PC-3 (cell line): ENCODE measurements around the gene YBX2. TPM values are rescaled to one million over a fixed set of nuclear protein-coding genes. Genes with fewer than 3 reads are reported as not detected.
A peak's percentile ranks its signal among the peaks of the same experiment; 100 is the strongest.

Experiments used
- ATAC-seq: fragments of 200-7000 bp; cut with Tn5 transposase; 2 replicates; pipeline ENCODE4 v1.9.1; 2020; ENCODE audit warnings: mild to moderate bottlenecking, moderate library complexity
- BruUV-seq: library from RNA; stranded (reverse); fragments of 400-500 nt; replicated peaks from 2 replicates; lab custom pipeline; 2021; lab: Mats Ljungman, UMichigan
- CTCF ChIA-PET: fragments of 300-600 bp; sonication (Branson Sonifier 250); formaldehyde crosslinking; loops from one replicate; lab custom pipeline; 2022; ENCODE audit warnings: antibody characterized with exemption; lab: Charles Lee
- POLR2A ChIA-PET: fragments of 300-600 bp; sonication (Branson Sonifier 250); formaldehyde crosslinking; loops from one replicate; lab custom pipeline; 2022; ENCODE audit warnings: antibody characterized with exemption; ENCODE audit not compliant: unreplicated experiment; lab: Charles Lee
- DNase-seq: peaks from one replicate; pipeline ENCODE4 v3.0.0-alpha.2; 2015
- H2AFZ ChIP-seq: fragments of 300-600 bp; sonication (generic); 2 replicates; pipeline ENCODE4 v1.6.0; 2016; ENCODE audit warnings: antibody characterized with exemption, low read length
- H3F3A ChIP-seq: fragments of 300-600 bp; sonication (generic); one replicate; pipeline ENCODE4 v1.6.0; 2017; ENCODE audit warnings: antibody characterized with exemption, low read length, control low read depth, mild to moderate bottlenecking; ENCODE audit not compliant: unreplicated experiment
- H3K27ac ChIP-seq: fragments of 300-600 bp; sonication (generic); 2 replicates; pipeline ENCODE4 v1.5.1; 2016; ENCODE audit warnings: mild to moderate bottlenecking, low read length
- H3K27me3 ChIP-seq: fragments of 300-600 bp; sonication (generic); 2 replicates; pipeline ENCODE4 v1.6.1; 2016; ENCODE audit warnings: low read length, mixed read lengths
- H3K36me3 ChIP-seq: fragments of 300-600 bp; sonication (generic); 2 replicates; pipeline ENCODE4 v1.6.1; 2016; ENCODE audit warnings: low read depth, mixed run types, low read length, mixed read lengths
- H3K4me1 ChIP-seq: fragments of 300-600 bp; sonication (generic); 2 replicates; pipeline ENCODE4 v1.5.1; 2016; ENCODE audit warnings: low read length; ENCODE audit not compliant: insufficient read depth
- H3K4me2 ChIP-seq: fragments of 300-600 bp; sonication (generic); 2 replicates; pipeline ENCODE4 v1.6.0; 2016; ENCODE audit warnings: low read length
- H3K4me3 ChIP-seq: fragments of 300-600 bp; sonication (generic); 2 replicates; pipeline ENCODE4 v1.5.1; 2016; ENCODE audit warnings: mild to moderate bottlenecking, low read length, mixed read lengths
- H3K79me2 ChIP-seq: fragments of 300-600 bp; sonication (generic); 2 replicates; pipeline ENCODE4 v1.6.1; 2017; ENCODE audit warnings: low read length, mixed read lengths
- H3K9ac ChIP-seq: fragments of 300-600 bp; sonication (generic); 2 replicates; pipeline ENCODE4 v1.6.0; 2016; ENCODE audit warnings: mild to moderate bottlenecking, low read length
- H3K9me2 ChIP-seq: fragments of 300-600 bp; sonication (generic); replicated peaks from 2 replicates; pipeline ENCODE4 v1.6.1; 2016; ENCODE audit warnings: mixed run types, low read length, mixed read lengths
- H3K9me3 ChIP-seq: fragments of 300-600 bp; sonication (generic); 2 replicates; pipeline ENCODE4 v1.6.1; 2016; ENCODE audit warnings: low read length, mixed read lengths
- H4K20me1 ChIP-seq: fragments of 300-600 bp; sonication (generic); 2 replicates; pipeline ENCODE4 v1.6.1; 2016; ENCODE audit warnings: low read length, mixed read lengths
- CTCF ChIP-seq: fragments of 300-600 bp; sonication (generic); conservative IDR thresholded peaks from 2 replicates; pipeline ENCODE4 v1.5.1; 2017; ENCODE audit warnings: antibody characterized with exemption, low read depth, mild to moderate bottlenecking, low read length
- EZH2 ChIP-seq: fragments of 300-600 bp; sonication (generic); IDR thresholded peaks from one replicate; pipeline ENCODE4 v1.6.1; 2017; ENCODE audit warnings: antibody characterized with exemption, mild to moderate bottlenecking, low read length; ENCODE audit not compliant: unreplicated experiment
- EZH2phosphoT487 ChIP-seq: fragments of 300-600 bp; sonication (generic); IDR thresholded peaks from 2 replicates; pipeline ENCODE4 v1.6.1; 2018; ENCODE audit warnings: mild to moderate bottlenecking, antibody characterized with exemption, low read length, borderline replicate concordance
- intact Hi-C: fragments of 100-400 bp; cut with micrococcal nuclease; formaldehyde crosslinking; loops from 2 replicates; pipeline ENCODE4 v1.9.0; 2023
- total RNA-seq: library from RNA; depleted of rRNA; stranded (reverse); fragments of >200 nt; gene quantifications from 2 replicates; pipeline ENCODE4 v1.2.3, GENCODE V29; 2014

The YBX2 gene
- total RNA-seq, 1 experiment from 2014 or later, result 1.1 TPM

- Histone ChIP-seq H3K4me1 (peaks cover 25% of the 10 kb centered on the region; the same call in 1 of the 2 replicates), H3K4me3 (peak overlapping the region; percentile 86), H3F3A (peaks cover 12% of the 10 kb centered on the region), H3K9me3 (no peaks in the 10 kb centered on the region), H3K9ac (peak overlapping the region; percentile 84), H3K36me3 (peaks cover 34% of the 10 kb centered on the region), H3K79me2 (peaks cover 34% of the 10 kb centered on the region), H3K27ac (peak overlapping the region; percentile 58), H3K27me3 (no peaks in the 10 kb centered on the region), H3K4me2 (peak overlapping the region; percentile 96), H2AFZ (no peak overlapping the region), H4K20me1 (peaks cover 42% of the 10 kb centered on the region), H3K9me2 (no peaks in the 10 kb centered on the region)
- intact Hi-C loops, result no loop called here
- ATAC-seq (no peak), DNase-seq (peak; percentile 6)
- TF ChIP-seq EZH2phosphoT487 (no peak), EZH2 (no peak), CTCF (no peak)
- POLR2A ChIA-PET, result interaction anchor here (0.5 kb wide), 1 partner anchor 47 kb away, joined by 16 read pairs; no protein-coding TSS in a partner anchor
- TSS peak; percentile 75 for BruUV-seq
- CTCF ChIA-PET, result no interaction called here
Measured at GRCh38 chr17:7313890-7314718, 19.7 kb upstream of the YBX2 start.

DNA sequence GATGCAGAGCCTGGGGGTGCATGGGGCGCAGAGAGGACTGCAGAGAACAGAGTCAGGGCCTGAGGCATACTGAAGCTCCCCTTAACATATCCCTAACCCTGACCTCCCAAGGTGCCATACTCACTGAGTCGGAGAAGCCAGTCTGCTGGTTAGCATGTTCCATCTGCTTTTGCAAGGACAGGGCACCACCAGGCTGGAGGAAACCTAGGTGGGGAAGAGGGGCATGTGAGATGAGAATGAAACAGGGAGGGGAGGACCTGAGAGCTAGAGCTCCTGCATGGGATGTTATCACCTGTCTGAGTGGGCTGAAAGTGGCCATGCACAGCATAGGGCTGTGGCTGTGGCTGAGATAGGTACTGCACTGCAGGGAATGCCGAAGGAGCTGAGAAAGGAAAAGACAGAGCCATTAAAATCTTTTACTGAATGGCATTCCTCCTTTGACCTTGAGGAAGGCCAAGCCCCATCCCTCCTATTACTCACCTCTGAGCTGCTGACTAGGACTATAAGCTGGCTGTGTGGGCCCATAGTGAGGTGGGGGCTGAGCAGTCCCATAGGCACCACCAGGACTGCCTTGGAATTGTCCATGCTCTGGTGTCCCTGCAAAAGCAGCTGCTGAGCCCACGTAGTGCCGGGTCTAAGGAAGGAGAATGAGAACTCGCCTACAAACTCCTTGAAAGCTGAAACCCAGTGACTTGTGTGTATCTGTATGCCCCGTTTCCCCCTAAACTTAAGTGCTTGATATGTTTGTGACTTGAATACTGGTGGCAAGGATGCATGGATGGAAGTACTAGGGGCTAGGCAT, 18.9 kb upstream of the YBX2 start:
- Histone ChIP-seq H3K9me3 (no peaks in the 10 kb centered on the region), H3K79me2 (peaks cover 42% of the 10 kb centered on the region), H3K9ac (no peak overlapping the region), H3K4me3 (peak overlapping the region; percentile 86; the same call in 1 of the 2 replicates), H3K36me3 (peaks cover 35% of the 10 kb centered on the region), H2AFZ (no peak overlapping the region), H3K4me2 (peak overlapping the region; percentile 96), H3K4me1 (peaks cover 26% of the 10 kb centered on the region; the same call in 1 of the 2 replicates), H3K27ac (no peak overlapping the region), H3K27me3 (no peaks in the 10 kb centered on the region), H3F3A (peaks cover 12% of the 10 kb centered on the region), H3K9me2 (no peaks in the 10 kb centered on the region), H4K20me1 (peaks cover 43% of the 10 kb centered on the region)
- ATAC-seq (peak; percentile 20; the same call in 1 of the 2 replicates), DNase-seq (peak; percentile 37)
- no peak for TF ChIP-seq EZH2phosphoT487
- POLR2A ChIA-PET, result no interaction called here
- intact Hi-C loops, result no loop called here
- BruUV-seq, result no TSS peak
- CTCF ChIA-PET, result interaction anchor here (0.7 kb wide), 1 partner anchor 16 kb away, joined by 3 read pairs; no protein-coding TSS in a partner anchor

DNA sequence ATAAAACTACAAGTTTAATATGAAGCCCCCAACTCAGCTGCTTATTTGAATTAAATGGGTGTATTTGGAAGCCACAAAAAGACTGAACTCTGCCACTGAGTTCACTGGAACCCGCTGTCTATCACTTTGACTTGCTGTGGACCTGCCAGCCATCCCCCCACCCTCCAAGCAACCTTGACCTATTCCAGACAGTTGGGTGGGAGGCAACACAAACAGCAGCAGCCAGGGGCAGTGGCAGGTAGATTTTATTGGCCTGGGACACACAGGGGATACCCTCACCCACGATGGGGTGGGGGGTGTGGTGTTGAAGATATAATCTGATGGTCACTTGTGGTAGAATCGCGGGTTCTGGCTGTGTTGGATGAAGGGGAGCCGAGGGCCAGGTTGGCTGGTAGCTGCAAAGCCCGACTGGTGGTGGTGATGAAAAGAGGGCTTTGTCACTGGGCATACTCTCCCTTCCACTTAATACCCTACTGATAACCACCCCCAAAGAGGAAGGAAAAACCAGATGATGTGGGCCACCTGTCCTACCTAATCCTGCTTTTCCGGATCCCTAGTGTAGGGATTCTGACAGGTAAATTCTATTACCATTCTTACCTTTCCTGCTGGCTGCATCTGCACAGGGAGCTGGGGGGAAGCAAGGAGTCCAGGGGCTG, 18.1 kb upstream of the YBX2 start:
- TF ChIP-seq CTCF, result no peak
- TF ChIP-seq EZH2phosphoT487, result no peak
- no peak for TF ChIP-seq EZH2

More for the DNA sequence above, 18.1 kb upstream of the YBX2 start:
- ATAC-seq (no peak), DNase-seq (no peak)
- no TSS peak for BruUV-seq
- ChIA-PET POLR2A (no interaction called here), CTCF (interaction anchor here (0.7 kb wide), 1 partner anchor 17 kb away, joined by 3 read pairs; no protein-coding TSS in a partner anchor)
- peak overlapping the region; percentile 96; the same call in 1 of the 2 replicates for H3K4me2 ChIP-seq
- H3K4me1 ChIP-seq, result peaks cover 26% of the 10 kb centered on the region; the same call in 1 of the 2 replicates
- no peak overlapping the region for H2AFZ ChIP-seq
- no peak overlapping the region for H3K4me3 ChIP-seq
- H3K27ac ChIP-seq, result no peak overlapping the region
- no peaks in the 10 kb centered on the region for H3K9me2 ChIP-seq
- peaks cover 50% of the 10 kb centered on the region for H3K79me2 ChIP-seq
- H3K36me3 ChIP-seq, result peaks cover 35% of the 10 kb centered on the region
- H3K9me3 ChIP-seq, result no peaks in the 10 kb centered on the region
- intact Hi-C loops, result no loop called here
- no peaks in the 10 kb centered on the region for H3K27me3 ChIP-seq
- H4K20me1 ChIP-seq, result peaks cover 43% of the 10 kb centered on the region
- H3K9ac ChIP-seq, result no peak overlapping the region
- peaks cover 12% of the 10 kb centered on the region for H3F3A ChIP-seq
